PFSK-1 (cell line): ENCODE results near the gene SLC34A1.

ENCODE experiments used
- POLR2AphosphoS5 ChIP-seq: IDR thresholded peaks from 2 replicates; pipeline ENCODE4 v1.6.1; 2012; ENCODE audit warnings: low read depth, mild to moderate bottlenecking, control low read depth, low read length, moderate library complexity
- SIN3A ChIP-seq: IDR thresholded peaks from 2 replicates; pipeline ENCODE4 v1.6.1; 2012; ENCODE audit warnings: mild to moderate bottlenecking, low read length, moderate library complexity, borderline replicate concordance; ENCODE audit not compliant: insufficient read depth
- TAF1 ChIP-seq: IDR thresholded peaks from 2 replicates; pipeline ENCODE4 v1.6.1; 2012; ENCODE audit warnings: low read length, control low read depth, borderline replicate concordance; ENCODE audit not compliant: insufficient read depth

DNA sequence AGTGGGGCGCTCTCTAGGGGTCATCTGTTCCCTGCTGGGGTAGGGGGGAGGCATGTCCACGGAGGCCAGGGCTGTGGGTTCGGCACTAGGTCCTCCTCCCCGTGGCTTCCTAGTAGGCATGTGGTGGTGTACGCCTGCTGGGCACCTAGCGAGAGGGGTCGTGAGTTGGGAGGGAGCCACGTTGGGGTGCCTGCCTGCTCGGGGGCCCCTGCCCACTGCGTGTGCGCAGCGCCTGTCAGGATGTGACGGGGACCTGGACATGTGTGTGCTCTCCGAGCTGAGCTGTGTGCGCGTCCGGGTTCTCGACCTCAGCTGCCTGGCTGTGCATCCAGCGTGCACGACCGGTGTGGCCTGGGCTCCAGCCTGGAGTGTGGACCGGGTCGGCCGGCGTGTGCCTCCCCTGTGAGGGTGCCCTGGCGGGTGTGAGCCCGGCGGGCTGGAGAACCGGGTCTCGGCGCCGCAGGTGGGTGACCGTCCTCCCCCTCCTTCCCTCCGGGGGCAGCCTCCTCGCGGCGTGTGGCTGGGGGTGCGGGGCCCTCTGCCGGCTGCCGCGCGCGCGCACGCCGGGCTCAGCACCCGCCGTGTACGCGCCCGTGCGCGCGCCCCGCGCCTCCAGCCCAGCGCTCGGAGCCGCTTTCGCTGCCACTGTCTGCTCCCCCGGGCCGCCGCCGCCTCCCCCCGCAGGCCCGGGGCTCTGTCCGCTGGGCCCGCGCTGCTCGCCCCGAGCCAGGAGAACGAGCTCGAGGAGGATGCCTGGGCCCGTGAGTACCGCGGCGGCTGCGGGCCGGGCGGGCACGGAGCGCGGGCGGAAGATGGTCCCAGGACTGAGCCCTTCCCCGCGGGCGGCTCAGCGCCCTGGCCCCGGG lies 62.2 kb downstream of the SLC34A1 start, which contains the start of gene PRR7:
- peak; percentile 79 for TF ChIP-seq POLR2AphosphoS5
- TF ChIP-seq TAF1, result 0 out of 2 replicates have a peak, but pooled peaks have one; percentile 56
- no peak; the same call in 1 of the 2 replicates for TF ChIP-seq SIN3A
